MM.1S (cell line): Measurements from ENCODE around the gene PLA2G6.

Source experiments
- DNase-seq: peaks from one replicate; pipeline ENCODE4 v3.0.0-alpha.2; 2015
- H2AFZ ChIP-seq: fragments of 300-600 bp; sonication (generic); 2 replicates; pipeline ENCODE4 v1.6.0; 2016; ENCODE audit warnings: antibody characterized with exemption, low read length
- H3F3A ChIP-seq: fragments of 300-600 bp; sonication (generic); 2 replicates; pipeline ENCODE4 v1.6.1; 2016; ENCODE audit warnings: mild to moderate bottlenecking, antibody characterized with exemption, low read length, moderate library complexity, mixed read lengths; ENCODE audit not compliant: insufficient read depth
- H3K27ac ChIP-seq: fragments of 300-600 bp; sonication (generic); 2 replicates; pipeline ENCODE4 v1.5.1; 2016; ENCODE audit warnings: mild to moderate bottlenecking, low read length
- H3K27me3 ChIP-seq: fragments of 300-600 bp; sonication (generic); replicated peaks from 2 replicates; pipeline ENCODE4 v1.6.0; 2016; ENCODE audit warnings: low read length; ENCODE audit not compliant: insufficient read depth
- H3K36me3 ChIP-seq: fragments of 300-600 bp; sonication (generic); replicated peaks from 2 replicates; pipeline ENCODE4 v1.6.1; 2016; ENCODE audit warnings: mild to moderate bottlenecking, low read length, mixed read lengths; ENCODE audit not compliant: insufficient read depth
- H3K4me1 ChIP-seq: fragments of 300-600 bp; sonication (generic); 2 replicates; pipeline ENCODE4 v1.6.1; 2016; ENCODE audit warnings: low read length, mixed read lengths
- H3K4me2 ChIP-seq: fragments of 300-600 bp; sonication (generic); 2 replicates; pipeline ENCODE4 v1.6.0; 2016; ENCODE audit warnings: low read depth, low read length
- H3K4me3 ChIP-seq: fragments of 300-600 bp; sonication (generic); 2 replicates; pipeline ENCODE4 v1.5.1; 2016; ENCODE audit warnings: low read length, mixed read lengths
- H3K79me2 ChIP-seq: fragments of 300-600 bp; sonication (generic); 2 replicates; pipeline ENCODE4 v1.6.1; 2016; ENCODE audit warnings: mixed run types, low read length, mixed read lengths
- H3K9ac ChIP-seq: fragments of 300-600 bp; sonication (generic); 2 replicates; pipeline ENCODE4 v1.6.1; 2016; ENCODE audit warnings: low read length, mixed read lengths
- H3K9me2 ChIP-seq: fragments of 300-600 bp; sonication (generic); replicated peaks from 2 replicates; pipeline ENCODE4 v1.6.1; 2016; ENCODE audit warnings: mild to moderate bottlenecking, low read length, mixed read lengths; ENCODE audit not compliant: insufficient read depth
- H3K9me3 ChIP-seq: fragments of 300-600 bp; sonication (generic); replicated peaks from 2 replicates; pipeline ENCODE4 v1.6.1; 2016; ENCODE audit warnings: mild to moderate bottlenecking, low read length, mixed read lengths; ENCODE audit not compliant: insufficient read depth
- H4K20me1 ChIP-seq: fragments of 300-600 bp; sonication (generic); 2 replicates; pipeline ENCODE4 v1.6.1; 2016; ENCODE audit warnings: mild to moderate bottlenecking, low read length, moderate library complexity, mixed read lengths; ENCODE audit not compliant: insufficient read depth
- CTCF ChIP-seq: fragments of 300-600 bp; sonication (generic); IDR thresholded peaks from 2 replicates; pipeline ENCODE4 v1.5.1; 2016; ENCODE audit warnings: antibody characterized with exemption, low read length, mixed read lengths
- EZH2 ChIP-seq: fragments of 300-600 bp; sonication (generic); optimal IDR thresholded peaks from 2 replicates; pipeline ENCODE3; 2017; ENCODE audit warnings: low read depth, mild to moderate bottlenecking, antibody characterized with exemption, low read length, mixed read lengths
- EZH2phosphoT487 ChIP-seq: fragments of 300-600 bp; sonication (generic); IDR thresholded peaks from 2 replicates; pipeline ENCODE4 v1.6.1; 2018; ENCODE audit warnings: antibody characterized with exemption, low read length

PLA2G6 gene

DNA sequence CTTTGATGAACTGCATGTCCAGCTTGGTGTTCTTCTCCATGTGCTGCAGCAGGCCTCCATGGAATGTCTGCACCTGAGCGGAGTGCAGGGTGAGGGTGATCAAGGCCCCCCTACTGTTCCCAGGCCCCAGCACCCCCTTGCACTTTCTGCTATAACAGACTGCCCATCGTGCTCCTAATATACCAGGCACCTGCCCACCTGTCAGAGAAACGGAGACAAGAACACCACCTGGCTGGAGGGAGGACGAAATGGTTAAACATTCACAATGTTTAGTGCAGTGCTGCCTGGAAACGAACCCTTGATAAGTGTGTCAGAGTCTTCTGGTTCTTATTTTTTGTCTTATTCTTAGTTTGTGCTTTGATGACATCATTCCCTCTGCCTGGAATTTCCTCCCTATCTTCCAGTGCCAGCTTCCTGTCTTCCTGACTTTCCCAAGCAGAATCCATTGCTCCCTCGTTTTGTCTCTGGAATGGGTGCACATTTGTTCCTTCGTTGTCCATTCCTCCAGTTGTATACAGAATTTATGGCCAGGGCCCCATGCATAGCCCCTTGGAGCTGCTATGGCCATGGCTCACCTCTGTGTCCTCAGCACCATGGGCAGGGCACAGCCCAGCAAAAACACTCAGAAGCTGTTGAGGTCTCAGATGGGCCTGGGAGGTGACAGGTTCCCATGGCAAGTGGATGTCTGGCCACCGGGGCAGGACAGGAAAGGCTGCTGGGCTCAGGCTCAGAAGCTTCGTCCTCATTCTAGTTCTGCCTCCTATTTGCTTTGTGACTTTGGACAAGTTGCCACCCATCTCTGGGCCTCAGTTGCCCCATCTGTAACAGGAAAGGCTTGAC is 83.0 kb downstream of the PLA2G6 start:
- Histone ChIP-seq H3K9ac (no peak overlapping the region), H3K27ac (no peak overlapping the region), H3K4me2 (no peak overlapping the region), H3K4me3 (no peak overlapping the region), H3K79me2 (no peaks in the 10 kb centered on the region), H3F3A (no peaks in the 10 kb centered on the region), H3K36me3 (no peaks in the 10 kb centered on the region), H4K20me1 (no peaks in the 10 kb centered on the region), H2AFZ (no peak overlapping the region), H3K9me3 (no peaks in the 10 kb centered on the region), H3K4me1 (no peaks in the 10 kb centered on the region), H3K9me2 (no peaks in the 10 kb centered on the region), H3K27me3 (no peaks in the 10 kb centered on the region)
- TF ChIP-seq CTCF (no peak), EZH2phosphoT487 (no peak), EZH2 (no peak)
- no peak for DNase-seq

- TF ChIP-seq EZH2phosphoT487, result no peak
- no peak for TF ChIP-seq CTCF
- TF ChIP-seq EZH2, result no peak
These were observed 83.8 kb downstream of the PLA2G6 start for GRCh38 chr22:38097557-38098409.

DNA sequence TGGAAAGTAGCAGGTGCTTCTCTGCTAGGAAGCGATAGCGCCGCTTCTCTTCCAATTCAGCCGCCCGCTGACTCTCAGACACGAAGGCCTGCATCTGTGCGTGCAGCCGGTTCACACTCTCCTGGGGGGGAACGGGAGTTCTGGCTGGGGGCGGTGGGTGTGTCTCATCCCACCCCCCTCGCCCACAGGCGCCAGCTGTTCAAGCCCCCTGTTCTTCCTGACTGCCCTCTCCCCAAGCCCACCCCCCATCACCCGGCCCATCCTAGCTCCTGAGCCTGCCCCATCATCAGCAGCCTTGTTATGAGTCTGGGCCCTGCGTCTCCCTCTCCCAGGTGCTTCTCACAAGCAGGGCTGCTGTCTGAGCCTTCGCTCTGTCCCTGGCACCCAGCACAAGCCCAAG is 84.6 kb downstream of the PLA2G6 start:
- no peaks in the 10 kb centered on the region for H3K36me3 ChIP-seq
- H3K79me2 ChIP-seq, result no peaks in the 10 kb centered on the region
- no peak overlapping the region for H3K9ac ChIP-seq
- H3F3A ChIP-seq, result no peaks in the 10 kb centered on the region
- H3K4me2 ChIP-seq, result no peak overlapping the region
- no peak overlapping the region for H2AFZ ChIP-seq
- no peaks in the 10 kb centered on the region for H3K9me3 ChIP-seq
- H3K4me1 ChIP-seq, result no peaks in the 10 kb centered on the region
- TF ChIP-seq EZH2, result no peak
- TF ChIP-seq EZH2phosphoT487, result no peak
- no peak for TF ChIP-seq CTCF
- H4K20me1 ChIP-seq, result no peaks in the 10 kb centered on the region
- no peak for DNase-seq
- no peaks in the 10 kb centered on the region for H3K27me3 ChIP-seq
- H3K9me2 ChIP-seq, result no peaks in the 10 kb centered on the region
- H3K4me3 ChIP-seq, result no peak overlapping the region
- H3K27ac ChIP-seq, result no peak overlapping the region

More at GRCh38 chr22:38097557-38098409, 83.8 kb downstream of the PLA2G6 start:
- H3K27me3 ChIP-seq, result no peaks in the 10 kb centered on the region
- DNase-seq, result no peak
- H3K4me2 ChIP-seq, result no peak overlapping the region
- no peaks in the 10 kb centered on the region for H3K9me2 ChIP-seq
- no peak overlapping the region for H2AFZ ChIP-seq
- H3F3A ChIP-seq, result no peaks in the 10 kb centered on the region
- H3K79me2 ChIP-seq, result no peaks in the 10 kb centered on the region
- H3K9ac ChIP-seq, result no peak overlapping the region
- H3K36me3 ChIP-seq, result no peaks in the 10 kb centered on the region
- H3K27ac ChIP-seq, result no peak overlapping the region
- H4K20me1 ChIP-seq, result no peaks in the 10 kb centered on the region
- H3K9me3 ChIP-seq, result no peaks in the 10 kb centered on the region
- H3K4me3 ChIP-seq, result no peak overlapping the region
- no peaks in the 10 kb centered on the region for H3K4me1 ChIP-seq
